OCI-LY3 (cell line): ENCODE measurements around the gene TBX1.

Experiments used
- CTCF ChIP-seq: fragments of 200-600, 300-600 bp; sonication (generic); IDR thresholded peaks from 2 replicates; pipeline ENCODE4 v1.5.1; 2014; ENCODE audit warnings: antibody characterized with exemption, low read length, low read depth
- EZH2phosphoT487 ChIP-seq: fragments of 200-600 bp; shearing (Covaris generic); IDR thresholded peaks from 2 replicates; pipeline ENCODE4 v1.6.1; 2018; ENCODE audit warnings: antibody characterized with exemption, mixed run types, low read depth

- TF ChIP-seq CTCF, result no peak
- no peak for TF ChIP-seq EZH2phosphoT487
Observed at GRCh38 chr22:19796160-19796559, 35.6 kb downstream of the TBX1 start.
